COLO668 (cell line): Measurements from ENCODE around the gene ADSL.
A peak's percentile ranks its signal among the peaks of the same experiment; 100 is the strongest.
"Not testable (repeated sequence)": the region's sequence is repeated elsewhere in the genome, so short reads cannot be mapped to it uniquely, and the experiment has no call there.

Experiments
- DNase-seq: peaks from one replicate; lab custom pipeline; 2025; ENCODE audit not compliant: unreplicated experiment; lab: John Stamatoyannopoulos, UW

The ADSL gene

GRCh38 chr22:40346185-40347118, at the start of gene ADSL:
Gene ADSL (plus strand): TSS chr22:40346500. CDS start chr22:40346559, 59 bp downstream.
- DNase-seq: peak; percentile 93

DNA sequence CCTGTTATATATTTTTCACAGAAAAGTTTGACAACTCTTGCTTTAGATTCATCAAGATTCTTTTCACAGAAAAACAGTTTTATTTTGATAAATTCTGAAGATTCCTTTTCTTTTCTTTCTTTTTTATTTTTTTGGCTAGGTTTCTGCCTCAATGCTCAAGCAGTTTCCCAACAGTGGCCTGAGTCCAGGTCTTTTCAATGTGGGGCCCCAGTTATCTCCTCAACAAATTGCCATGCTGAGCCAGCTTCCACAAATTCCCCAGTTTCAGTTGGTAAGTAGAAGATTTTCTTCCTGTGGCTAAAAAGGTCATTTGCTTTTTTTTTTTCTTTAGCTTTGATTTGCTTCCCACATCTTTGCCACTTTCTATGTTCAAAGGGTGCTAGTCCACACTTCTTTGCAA, 46.0 kb upstream of the ADSL start:
- no peak for DNase-seq

DNA sequence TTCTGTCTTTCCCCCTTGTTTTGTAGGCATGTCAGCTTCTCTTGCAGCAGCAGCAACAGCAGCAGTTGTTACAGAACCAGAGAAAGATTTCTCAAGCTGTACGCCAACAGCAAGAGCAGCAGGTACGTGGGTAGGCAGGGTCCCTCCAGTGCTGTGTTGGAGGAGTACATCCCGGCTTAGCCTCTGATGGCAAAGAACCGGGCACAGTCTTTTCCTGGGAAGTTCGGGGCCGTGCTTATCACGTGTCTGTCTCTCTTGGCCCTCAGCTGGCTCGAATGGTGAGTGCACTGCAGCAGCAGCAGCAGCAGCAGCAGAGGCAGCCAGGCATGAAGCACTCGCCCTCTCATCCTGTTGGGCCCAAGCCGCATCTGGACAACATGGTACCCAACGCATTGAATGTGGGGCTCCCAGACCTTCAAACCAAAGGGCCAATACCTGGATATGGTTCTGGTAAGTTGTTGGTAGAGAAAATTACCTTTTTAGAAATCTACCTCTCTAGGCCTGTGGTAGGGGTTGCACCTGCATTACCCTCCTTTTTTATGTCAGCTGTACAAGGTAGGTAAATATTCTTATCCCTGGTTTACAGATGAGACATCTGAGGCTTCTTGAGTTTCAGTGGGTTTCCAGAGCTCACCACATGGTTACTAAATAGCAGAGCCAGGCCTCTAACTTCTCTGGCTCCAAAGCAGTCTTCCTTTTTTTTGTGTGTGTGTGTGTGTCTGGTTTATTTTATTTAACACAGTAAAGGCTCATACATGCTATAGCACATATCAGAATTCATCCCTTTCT, 45.2 kb upstream of the ADSL start:
- no peak for DNase-seq

DNA sequence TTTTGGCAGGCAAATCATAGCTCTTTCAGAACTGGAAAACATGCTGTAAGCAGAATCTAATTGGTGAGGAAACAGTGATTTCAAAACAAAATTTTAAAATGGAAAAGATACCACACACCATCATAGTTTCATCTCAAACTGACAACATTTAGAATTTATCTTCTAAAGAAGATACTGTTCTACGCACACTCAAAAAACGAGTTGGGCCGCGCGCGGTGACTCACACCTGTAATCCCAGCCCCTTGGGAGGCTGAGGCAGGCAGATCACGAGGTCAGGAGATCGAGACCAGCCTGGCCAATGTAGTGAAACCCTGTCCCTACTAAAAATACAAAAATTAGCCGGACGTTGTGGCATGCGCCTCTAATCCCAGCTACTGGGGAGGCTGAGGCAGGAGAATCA, 44.2 kb upstream of the ADSL start:
- no peak for DNase-seq

- DNase-seq: no peak
Measured at GRCh38 chr22:40305625-40306024, 40.7 kb upstream of the ADSL start.

- no peak for DNase-seq
Measured at GRCh38 chr22:40308999-40309573, 37.2 kb upstream of the ADSL start.

DNA sequence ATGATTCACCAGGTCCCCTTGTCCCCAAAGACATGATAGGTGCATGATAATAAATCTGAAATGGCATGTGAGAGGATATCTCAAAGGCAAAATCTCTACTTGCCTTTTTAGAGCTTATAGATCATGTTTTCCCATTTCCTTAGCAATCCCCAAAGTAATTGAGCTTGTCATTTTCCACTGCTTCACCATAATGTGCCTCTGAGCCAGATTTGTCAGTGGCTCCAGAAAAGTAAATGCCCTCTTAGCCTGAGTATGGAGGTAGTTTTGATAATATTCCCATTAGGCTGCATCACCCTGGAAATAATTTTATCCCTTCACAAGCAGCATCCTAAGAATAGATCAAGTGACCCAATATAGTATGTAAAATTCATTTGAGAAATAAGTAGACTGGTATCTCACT, 36.7 kb upstream of the ADSL start:
- DNase-seq: no peak

GRCh38 chr22:40310081-40310767, 36.1 kb upstream of the ADSL start:
- no peak for DNase-seq

GRCh38 chr22:40310768-40311120, 35.6 kb upstream of the ADSL start:
- DNase-seq: no peak

- not testable (repeated sequence) for DNase-seq
Measured at GRCh38 chr22:40311646-40312045, 34.7 kb upstream of the ADSL start.

- DNase-seq: no peak
Measured at GRCh38 chr22:40312050-40312449, 34.2 kb upstream of the ADSL start.

GRCh38 chr22:40313007-40313406, 33.3 kb upstream of the ADSL start:
- DNase-seq: no peak

DNA sequence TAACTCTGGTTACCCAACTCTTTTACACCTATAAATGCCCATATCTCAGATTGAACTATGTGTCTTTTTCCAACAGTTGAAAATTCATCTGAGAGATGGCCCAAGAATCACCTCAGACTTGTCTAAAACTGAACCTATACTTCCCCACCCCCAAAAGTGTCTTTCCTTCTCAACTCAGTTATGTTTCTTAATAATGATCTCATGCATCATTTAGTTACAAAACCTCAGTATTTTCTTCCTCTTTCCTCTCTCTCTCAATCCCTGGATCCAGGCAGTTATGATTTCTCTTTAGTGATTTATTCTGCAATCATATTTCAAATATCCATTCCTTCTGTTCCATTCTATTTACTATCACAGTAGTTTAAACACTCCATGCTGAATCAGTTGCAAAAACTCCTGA, 32.3 kb upstream of the ADSL start:
- DNase-seq: no peak

- no peak for DNase-seq
Measured at GRCh38 chr22:40320687-40321086, 25.6 kb upstream of the ADSL start.

GRCh38 chr22:40322021-40322420, 24.3 kb upstream of the ADSL start:
- no peak for DNase-seq

DNA sequence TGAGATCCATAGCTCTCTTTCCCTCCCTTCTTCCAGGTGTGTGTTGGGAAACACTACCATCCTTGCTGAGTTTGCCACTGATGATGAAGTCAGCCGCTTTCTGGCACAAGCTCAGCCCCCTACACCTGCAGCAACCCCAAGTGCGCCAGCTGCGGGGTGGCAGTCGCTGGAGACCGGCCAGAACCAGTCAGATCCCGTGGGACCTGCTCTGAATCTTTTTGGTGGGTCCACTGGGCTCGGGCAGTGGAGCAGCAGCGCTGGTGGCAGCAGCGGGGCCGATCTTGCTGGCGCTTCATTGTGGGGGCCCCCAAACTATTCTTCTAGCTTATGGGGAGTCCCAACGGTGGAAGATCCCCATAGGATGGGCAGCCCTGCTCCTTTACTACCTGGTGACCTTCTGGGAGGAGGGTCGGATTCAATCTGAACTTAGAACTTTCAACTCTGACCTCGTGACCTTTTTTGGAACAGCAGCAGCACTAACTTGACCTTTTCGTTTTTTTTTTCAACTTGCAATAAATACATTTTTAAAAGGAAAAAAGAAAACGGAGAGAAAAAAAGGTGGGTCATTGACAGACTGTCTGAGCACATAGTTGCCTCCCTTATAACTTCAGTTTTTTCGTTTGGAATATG, 23.4 kb upstream of the ADSL start:
- no peak for DNase-seq

GRCh38 chr22:40323681-40324171, 22.6 kb upstream of the ADSL start:
- DNase-seq: no peak

DNA sequence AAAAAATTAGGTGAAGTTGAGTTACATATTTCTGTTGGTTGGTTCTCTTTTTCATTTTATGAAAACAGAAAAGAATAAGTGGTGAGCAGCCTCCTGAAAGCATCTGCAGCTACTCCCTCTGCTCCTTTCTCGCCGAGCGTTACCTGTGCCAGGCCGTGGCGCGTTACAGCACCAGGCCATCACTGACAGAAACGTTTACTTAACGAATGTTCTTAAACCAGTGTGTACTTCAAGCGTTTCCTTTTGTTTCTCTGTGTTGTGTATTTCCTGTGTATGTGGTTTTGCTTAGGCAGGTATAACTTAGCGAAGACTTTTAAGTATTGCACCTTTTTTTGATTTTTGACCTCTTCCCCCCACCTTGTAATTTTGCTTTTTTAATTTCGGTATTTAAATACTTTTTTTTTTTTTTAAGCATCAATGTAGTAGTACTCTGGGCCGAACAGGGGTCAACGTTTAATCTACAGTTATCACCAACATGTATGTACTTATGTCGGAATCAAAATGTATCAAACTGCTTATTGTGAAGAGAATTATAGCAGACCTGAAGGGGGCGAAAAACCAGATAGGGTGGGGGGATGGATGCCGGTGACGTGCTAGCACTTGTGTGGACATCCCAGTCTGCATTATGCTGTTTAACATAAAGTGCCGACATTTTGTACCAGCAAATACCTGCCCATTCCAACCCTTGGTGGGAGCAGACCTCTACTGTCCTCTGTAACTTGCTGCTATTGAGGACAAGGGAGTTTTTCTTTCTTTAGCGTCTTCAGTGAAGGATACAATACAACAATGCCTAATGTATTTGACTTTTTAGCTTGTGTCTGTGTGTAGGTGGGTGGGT, 21.6 kb upstream of the ADSL start:
- DNase-seq: no peak

- no peak for DNase-seq
Measured at GRCh38 chr22:40325315-40325714, 21.0 kb upstream of the ADSL start.
